GM23338 (cell line): ENCODE measurements around the gene MYLK. TPM values are rescaled to one million over a fixed set of nuclear protein-coding genes. Genes with fewer than 3 reads are reported as not detected.
A peak's percentile ranks its signal among the peaks of the same experiment; 100 is the strongest.

Source experiments
- ATAC-seq: fragments of 200-7000 bp; cut with Tn5 transposase; 3 replicates; pipeline ENCODE4 v1.9.1; 2020
- DNase-seq: peaks from one replicate; pipeline ENCODE4 v3.0.0-alpha.2; 2015; ENCODE audit warnings: low spot score
- H2AFZ ChIP-seq: fragments of 200-600 bp; sonication (generic); 2 replicates; pipeline ENCODE4 v1.8.0; 2016; ENCODE audit warnings: antibody characterized with exemption, mild to moderate bottlenecking, moderate library complexity
- H3F3A ChIP-seq: fragments of 200-600 bp; sonication (generic); replicated peaks from 2 replicates; pipeline ENCODE4 v1.8.0; 2017; ENCODE audit warnings: antibody characterized with exemption, mixed run types, low read depth
- H3K27ac ChIP-seq: fragments of 200-600 bp; sonication (generic); 2 replicates; pipeline ENCODE4 v1.6.1; 2016; ENCODE audit warnings: low read depth
- H3K27me3 ChIP-seq: fragments of 200-600 bp; sonication (generic); 2 replicates; pipeline ENCODE4 v1.8.0; 2016; ENCODE audit warnings: mild to moderate bottlenecking, mixed run types, moderate library complexity; ENCODE audit not compliant: insufficient read depth
- H3K36me3 ChIP-seq: fragments of 200-600 bp; sonication (generic); 2 replicates; pipeline ENCODE4 v1.8.0; 2016; ENCODE audit warnings: mild to moderate bottlenecking; ENCODE audit not compliant: insufficient read depth
- H3K4me1 ChIP-seq: fragments of 200-600 bp; sonication (generic); 2 replicates; pipeline ENCODE4 v1.8.0; 2016; ENCODE audit warnings: mild to moderate bottlenecking, moderate library complexity; ENCODE audit not compliant: insufficient read depth
- H3K4me2 ChIP-seq: fragments of 200-600 bp; sonication (generic); 2 replicates; pipeline ENCODE4 v1.7.1; 2017; ENCODE audit warnings: mixed run types
- H3K4me3 ChIP-seq: fragments of 200-600 bp; sonication (generic); 2 replicates; pipeline ENCODE4 v1.6.1; 2016; ENCODE audit warnings: mixed run types
- H3K79me2 ChIP-seq: fragments of 200-600 bp; sonication (generic); replicated peaks from 2 replicates; pipeline ENCODE4 v1.8.0; 2017; ENCODE audit warnings: mild to moderate bottlenecking; ENCODE audit not compliant: insufficient read depth
- H3K9me2 ChIP-seq: fragments of 200-600 bp; sonication (generic); 2 replicates; pipeline ENCODE4 v1.8.0; 2017; ENCODE audit not compliant: insufficient read depth
- H4K20me1 ChIP-seq: fragments of 200-600 bp; sonication (generic); replicated peaks from 2 replicates; pipeline ENCODE4 v1.8.0; 2017; ENCODE audit warnings: mild to moderate bottlenecking; ENCODE audit not compliant: insufficient read depth
- H3K27ac Mint-ChIP-seq: 2 replicates; pipeline ENCODE4 v1.8.0; 2020; ENCODE audit warnings: inconsistent platforms, mild to moderate bottlenecking, moderate library complexity, mixed read lengths
- H3K27me3 Mint-ChIP-seq: 3 replicates; pipeline ENCODE4 v1.8.0; 2022; ENCODE audit warnings: low read depth, mild to moderate bottlenecking, moderate library complexity, mixed read lengths, inconsistent platforms; ENCODE audit not compliant: insufficient read depth, poor library complexity
- H3K36me3 Mint-ChIP-seq: 3 replicates; pipeline ENCODE4 v1.8.0; 2021; ENCODE audit warnings: low read depth, mild to moderate bottlenecking, inconsistent platforms, moderate library complexity, mixed read lengths
- H3K4me1 Mint-ChIP-seq: 3 replicates; pipeline ENCODE4 v1.8.0; 2020; ENCODE audit warnings: mild to moderate bottlenecking, inconsistent platforms, mixed read lengths
- H3K4me3 Mint-ChIP-seq: 3 replicates; pipeline ENCODE4 v1.8.0; 2021; ENCODE audit warnings: moderate library complexity, mild to moderate bottlenecking, inconsistent platforms, mixed read lengths
- H3K9me3 Mint-ChIP-seq: 3 replicates; pipeline ENCODE4 v1.8.0; 2020; ENCODE audit warnings: moderate library complexity, mild to moderate bottlenecking, inconsistent platforms, mixed read lengths
- EZH2 ChIP-seq: fragments of 200-600 bp; sonication (generic); IDR thresholded peaks from one replicate; pipeline ENCODE4 v1.8.0; 2017; ENCODE audit warnings: antibody characterized with exemption, mild to moderate bottlenecking, low read depth; ENCODE audit not compliant: unreplicated experiment
- EZH2phosphoT487 ChIP-seq: fragments of 200-600 bp; sonication (generic); IDR thresholded peaks from one replicate; pipeline ENCODE4 v1.8.1; 2018; ENCODE audit warnings: antibody characterized with exemption; ENCODE audit not compliant: unreplicated experiment
- JUNB ChIP-seq: IDR thresholded peaks from one replicate; pipeline ENCODE4 v1.6.1; 2016; ENCODE audit warnings: antibody characterized with exemption; ENCODE audit not compliant: unreplicated experiment
- NANOG ChIP-seq: IDR thresholded peaks from 2 replicates; pipeline ENCODE4 v1.6.1; 2016; ENCODE audit warnings: antibody characterized with exemption, borderline replicate concordance
- POLR2AphosphoS5 ChIP-seq: IDR thresholded peaks from 2 replicates; pipeline ENCODE4 v1.6.1; 2016; ENCODE audit warnings: antibody characterized with exemption, low read depth
- STAT1 ChIP-seq: IDR thresholded peaks from one replicate; pipeline ENCODE4 v1.6.1; 2016; ENCODE audit warnings: antibody characterized with exemption; ENCODE audit not compliant: unreplicated experiment
- ZNF331 ChIP-seq: fragments of 250-450 bp; sonication (Bioruptor Pico); IDR thresholded peaks from 2 replicates; pipeline ENCODE4 v1.5.0; 2020; ENCODE audit warnings: low read depth, mild to moderate bottlenecking, moderate library complexity
- polyA plus RNA-seq: library from polyadenylated mRNA; unstranded; fragments of >200 nt; fragmentation: Nextera tagmentation; extraction: Ambion mirVana; gene quantifications from 2 replicates; pipeline ENCODE4 v1.2.1, GENCODE V29; 2016
- total RNA-seq: library from RNA; depleted of rRNA; stranded (reverse); fragments of >200 nt; shearing (Covaris generic); gene quantifications from 2 replicates; pipeline ENCODE4 v1.2.3, GENCODE V29; 2014
- TF ChIP-seq, protein P1 (sequence below), 2 experiments: fragments of 200-600 bp in 1 of 2; sonication (generic) in 1 of 2; conservative IDR thresholded peaks; 2 replicates each; pipeline versions ENCODE4 v1.5.1 to v1.6.1; 2016 to 2017; ENCODE audit warnings: antibody characterized with exemption in 2 of 2, low read depth in 2 of 2, mild to moderate bottlenecking in 2 of 2, moderate library complexity in 1 of 2
- TF ChIP-seq, protein P2 (sequence below): IDR thresholded peaks from 2 replicates; pipeline ENCODE4 v1.6.1; 2016; ENCODE audit warnings: antibody characterized with exemption
- TF ChIP-seq, protein P3 (sequence below): fragments of 250-450 bp; sonication (Bioruptor Pico); IDR thresholded peaks from 2 replicates; pipeline ENCODE4 v1.5.0; 2020; ENCODE audit warnings: mild to moderate bottlenecking, moderate library complexity

The MYLK gene
- total and polyA plus RNA-seq, 2 experiments from 2014 or later = 11.5 to 17.9 TPM

DNA sequence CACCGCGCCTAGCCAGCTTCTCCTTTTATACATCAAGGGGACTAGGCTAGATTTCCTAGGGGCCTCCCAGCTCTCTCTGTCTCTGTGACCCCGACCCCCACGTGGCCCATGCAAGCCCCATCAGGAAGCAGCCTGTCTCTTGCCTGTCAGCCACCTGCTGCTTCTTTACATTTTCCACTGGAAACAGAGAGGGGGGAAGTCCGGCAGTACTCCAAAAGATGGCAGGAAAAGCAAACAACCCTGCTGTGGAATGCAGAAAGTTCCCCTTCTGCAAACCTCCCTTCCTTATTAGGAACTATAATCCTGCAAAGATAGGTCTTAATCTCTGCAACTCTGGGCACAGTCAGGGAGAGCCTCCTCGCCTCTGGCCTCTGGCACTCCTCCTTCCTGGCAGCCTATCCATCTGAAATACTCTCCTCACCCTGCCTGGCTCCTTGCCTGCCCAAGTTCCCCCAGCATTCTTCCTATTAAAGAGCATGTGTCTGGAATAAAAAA, 251.9 kb downstream of the MYLK start:
- H3F3A ChIP-seq = no peaks in the 10 kb centered on the region; the same call in 1 of the 2 replicates
- no peaks in the 10 kb centered on the region for H3K27me3 ChIP-seq
- H3K4me3 Mint-ChIP-seq = peak overlapping the region; percentile 36; the same call in 2 of the 3 replicates
- no peak overlapping the region for H2AFZ ChIP-seq
- H4K20me1 ChIP-seq = no peaks in the 10 kb centered on the region
- peak overlapping the region; percentile 91; the same call in 1 of the 2 replicates for H3K27ac ChIP-seq
- H3K9me2 ChIP-seq = no peaks in the 10 kb centered on the region
- peak overlapping the region; percentile 70 for H3K4me2 ChIP-seq
- H3K79me2 ChIP-seq = no peaks in the 10 kb centered on the region
- no peaks in the 10 kb centered on the region for H3K9me3 Mint-ChIP-seq
- no peaks in the 10 kb centered on the region for H3K36me3 Mint-ChIP-seq
- peaks cover 9% of the 10 kb centered on the region for H3K27me3 Mint-ChIP-seq
- no peak overlapping the region for H3K4me3 ChIP-seq
- peaks cover 35% of the 10 kb centered on the region for H3K4me1 ChIP-seq
- H3K27ac Mint-ChIP-seq = peak overlapping the region; percentile 88
- TF ChIP-seq EZH2phosphoT487 = no peak
- no peak for TF ChIP-seq JUNB
- no peak for TF ChIP-seq STAT1
- no peak for TF ChIP-seq NANOG
- TF ChIP-seq, protein P1, sequence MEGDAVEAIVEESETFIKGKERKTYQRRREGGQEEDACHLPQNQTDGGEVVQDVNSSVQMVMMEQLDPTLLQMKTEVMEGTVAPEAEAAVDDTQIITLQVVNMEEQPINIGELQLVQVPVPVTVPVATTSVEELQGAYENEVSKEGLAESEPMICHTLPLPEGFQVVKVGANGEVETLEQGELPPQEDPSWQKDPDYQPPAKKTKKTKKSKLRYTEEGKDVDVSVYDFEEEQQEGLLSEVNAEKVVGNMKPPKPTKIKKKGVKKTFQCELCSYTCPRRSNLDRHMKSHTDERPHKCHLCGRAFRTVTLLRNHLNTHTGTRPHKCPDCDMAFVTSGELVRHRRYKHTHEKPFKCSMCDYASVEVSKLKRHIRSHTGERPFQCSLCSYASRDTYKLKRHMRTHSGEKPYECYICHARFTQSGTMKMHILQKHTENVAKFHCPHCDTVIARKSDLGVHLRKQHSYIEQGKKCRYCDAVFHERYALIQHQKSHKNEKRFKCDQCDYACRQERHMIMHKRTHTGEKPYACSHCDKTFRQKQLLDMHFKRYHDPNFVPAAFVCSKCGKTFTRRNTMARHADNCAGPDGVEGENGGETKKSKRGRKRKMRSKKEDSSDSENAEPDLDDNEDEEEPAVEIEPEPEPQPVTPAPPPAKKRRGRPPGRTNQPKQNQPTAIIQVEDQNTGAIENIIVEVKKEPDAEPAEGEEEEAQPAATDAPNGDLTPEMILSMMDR (conservative IDR thresholded peaks at IDR 0.05; ENCODE audit: low read depth in 2 of 2) = no peak
- TF ChIP-seq, protein P2, sequence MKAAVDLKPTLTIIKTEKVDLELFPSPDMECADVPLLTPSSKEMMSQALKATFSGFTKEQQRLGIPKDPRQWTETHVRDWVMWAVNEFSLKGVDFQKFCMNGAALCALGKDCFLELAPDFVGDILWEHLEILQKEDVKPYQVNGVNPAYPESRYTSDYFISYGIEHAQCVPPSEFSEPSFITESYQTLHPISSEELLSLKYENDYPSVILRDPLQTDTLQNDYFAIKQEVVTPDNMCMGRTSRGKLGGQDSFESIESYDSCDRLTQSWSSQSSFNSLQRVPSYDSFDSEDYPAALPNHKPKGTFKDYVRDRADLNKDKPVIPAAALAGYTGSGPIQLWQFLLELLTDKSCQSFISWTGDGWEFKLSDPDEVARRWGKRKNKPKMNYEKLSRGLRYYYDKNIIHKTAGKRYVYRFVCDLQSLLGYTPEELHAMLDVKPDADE = no peak
- no peaks in the 10 kb centered on the region for H3K36me3 ChIP-seq
- DNase-seq (peak; percentile 52), ATAC-seq (peak; percentile 16)
- H3K4me1 Mint-ChIP-seq = peaks cover 51% of the 10 kb centered on the region

DNA sequence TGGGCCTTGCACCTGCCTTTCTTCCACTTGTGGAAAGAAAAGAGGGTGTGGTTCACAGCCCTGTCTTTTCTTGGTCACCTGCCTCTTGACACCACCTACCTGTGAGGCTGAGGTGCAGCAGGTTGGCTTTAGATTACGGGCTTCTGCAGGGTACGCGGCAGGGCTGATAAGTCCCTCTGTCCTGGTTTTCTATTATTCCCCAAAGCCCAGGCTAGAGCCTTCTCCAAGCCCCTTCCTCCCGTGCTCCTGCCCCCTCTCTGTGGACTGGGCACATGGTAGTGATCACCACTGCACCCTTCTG, 254.4 kb downstream of the MYLK start:
- no peaks in the 10 kb centered on the region for H3K27me3 ChIP-seq
- H3K36me3 Mint-ChIP-seq = peaks cover 3% of the 10 kb centered on the region; the same call in 2 of the 3 replicates
- no peak overlapping the region for H3K27ac Mint-ChIP-seq
- H3K9me2 ChIP-seq = no peaks in the 10 kb centered on the region
- no peaks in the 10 kb centered on the region for H3K36me3 ChIP-seq
- H3K27ac ChIP-seq = no peak overlapping the region
- DNase-seq (peak; percentile 64), ATAC-seq (peak; percentile 79)
- no peaks in the 10 kb centered on the region; the same call in 2 of the 3 replicates for H3K9me3 Mint-ChIP-seq
- no peaks in the 10 kb centered on the region for H3K79me2 ChIP-seq
- H3K27me3 Mint-ChIP-seq = peaks cover 6% of the 10 kb centered on the region
- H2AFZ ChIP-seq = no peak overlapping the region
- TF ChIP-seq NANOG (no peak), JUNB (no peak), EZH2 (no peak), ZNF331 (CRISPR knock-in tag) (no peak), EZH2phosphoT487 (no peak), POLR2AphosphoS5 (no peak)
- TF ChIP-seq, protein P3, sequence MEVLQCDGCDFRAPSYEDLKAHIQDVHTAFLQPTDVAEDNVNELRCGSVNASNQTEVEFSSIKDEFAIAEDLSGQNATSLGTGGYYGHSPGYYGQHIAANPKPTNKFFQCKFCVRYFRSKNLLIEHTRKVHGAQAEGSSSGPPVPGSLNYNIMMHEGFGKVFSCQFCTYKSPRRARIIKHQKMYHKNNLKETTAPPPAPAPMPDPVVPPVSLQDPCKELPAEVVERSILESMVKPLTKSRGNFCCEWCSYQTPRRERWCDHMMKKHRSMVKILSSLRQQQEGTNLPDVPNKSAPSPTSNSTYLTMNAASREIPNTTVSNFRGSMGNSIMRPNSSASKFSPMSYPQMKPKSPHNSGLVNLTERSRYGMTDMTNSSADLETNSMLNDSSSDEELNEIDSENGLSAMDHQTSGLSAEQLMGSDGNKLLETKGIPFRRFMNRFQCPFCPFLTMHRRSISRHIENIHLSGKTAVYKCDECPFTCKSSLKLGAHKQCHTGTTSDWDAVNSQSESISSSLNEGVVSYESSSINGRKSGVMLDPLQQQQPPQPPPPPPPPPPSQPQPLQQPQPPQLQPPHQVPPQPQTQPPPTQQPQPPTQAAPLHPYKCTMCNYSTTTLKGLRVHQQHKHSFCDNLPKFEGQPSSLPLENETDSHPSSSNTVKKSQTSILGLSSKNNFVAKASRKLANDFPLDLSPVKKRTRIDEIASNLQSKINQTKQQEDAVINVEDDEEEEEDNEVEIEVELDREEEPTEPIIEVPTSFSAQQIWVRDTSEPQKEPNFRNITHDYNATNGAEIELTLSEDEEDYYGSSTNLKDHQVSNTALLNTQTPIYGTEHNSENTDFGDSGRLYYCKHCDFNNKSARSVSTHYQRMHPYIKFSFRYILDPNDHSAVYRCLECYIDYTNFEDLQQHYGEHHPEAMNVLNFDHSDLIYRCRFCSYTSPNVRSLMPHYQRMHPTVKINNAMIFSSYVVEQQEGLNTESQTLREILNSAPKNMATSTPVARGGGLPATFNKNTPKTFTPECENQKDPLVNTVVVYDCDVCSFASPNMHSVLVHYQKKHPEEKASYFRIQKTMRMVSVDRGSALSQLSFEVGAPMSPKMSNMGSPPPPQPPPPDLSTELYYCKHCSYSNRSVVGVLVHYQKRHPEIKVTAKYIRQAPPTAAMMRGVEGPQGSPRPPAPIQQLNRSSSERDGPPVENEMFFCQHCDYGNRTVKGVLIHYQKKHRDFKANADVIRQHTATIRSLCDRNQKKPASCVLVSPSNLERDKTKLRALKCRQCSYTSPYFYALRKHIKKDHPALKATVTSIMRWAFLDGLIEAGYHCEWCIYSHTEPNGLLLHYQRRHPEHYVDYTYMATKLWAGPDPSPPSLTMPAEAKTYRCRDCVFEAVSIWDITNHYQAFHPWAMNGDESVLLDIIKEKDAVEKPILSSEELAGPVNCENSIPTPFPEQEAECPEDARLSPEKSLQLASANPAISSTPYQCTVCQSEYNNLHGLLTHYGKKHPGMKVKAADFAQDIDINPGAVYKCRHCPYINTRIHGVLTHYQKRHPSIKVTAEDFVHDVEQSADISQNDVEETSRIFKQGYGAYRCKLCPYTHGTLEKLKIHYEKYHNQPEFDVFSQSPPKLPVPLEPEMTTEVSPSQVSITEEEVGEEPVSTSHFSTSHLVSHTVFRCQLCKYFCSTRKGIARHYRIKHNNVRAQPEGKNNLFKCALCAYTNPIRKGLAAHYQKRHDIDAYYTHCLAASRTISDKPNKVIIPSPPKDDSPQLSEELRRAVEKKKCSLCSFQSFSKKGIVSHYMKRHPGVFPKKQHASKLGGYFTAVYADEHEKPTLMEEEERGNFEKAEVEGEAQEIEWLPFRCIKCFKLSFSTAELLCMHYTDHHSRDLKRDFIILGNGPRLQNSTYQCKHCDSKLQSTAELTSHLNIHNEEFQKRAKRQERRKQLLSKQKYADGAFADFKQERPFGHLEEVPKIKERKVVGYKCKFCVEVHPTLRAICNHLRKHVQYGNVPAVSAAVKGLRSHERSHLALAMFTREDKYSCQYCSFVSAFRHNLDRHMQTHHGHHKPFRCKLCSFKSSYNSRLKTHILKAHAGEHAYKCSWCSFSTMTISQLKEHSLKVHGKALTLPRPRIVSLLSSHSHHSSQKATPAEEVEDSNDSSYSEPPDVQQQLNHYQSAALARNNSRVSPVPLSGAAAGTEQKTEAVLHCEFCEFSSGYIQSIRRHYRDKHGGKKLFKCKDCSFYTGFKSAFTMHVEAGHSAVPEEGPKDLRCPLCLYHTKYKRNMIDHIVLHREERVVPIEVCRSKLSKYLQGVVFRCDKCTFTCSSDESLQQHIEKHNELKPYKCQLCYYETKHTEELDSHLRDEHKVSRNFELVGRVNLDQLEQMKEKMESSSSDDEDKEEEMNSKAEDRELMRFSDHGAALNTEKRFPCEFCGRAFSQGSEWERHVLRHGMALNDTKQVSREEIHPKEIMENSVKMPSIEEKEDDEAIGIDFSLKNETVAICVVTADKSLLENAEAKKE (CRISPR knock-in tag) = no peak
- TF ChIP-seq, protein P1 (conservative IDR thresholded peaks at IDR 0.05; ENCODE audit: low read depth in 2 of 2) = peak; percentile 27 to 45; a peak in 3 of 4 replicates
- H3K4me1 ChIP-seq = peaks cover 19% of the 10 kb centered on the region
- peaks cover 29% of the 10 kb centered on the region for H3K4me1 Mint-ChIP-seq
- no peak overlapping the region for H3K4me3 ChIP-seq
- no peaks in the 10 kb centered on the region; the same call in 1 of the 2 replicates for H3F3A ChIP-seq
- no peak overlapping the region for H3K4me3 Mint-ChIP-seq
- H4K20me1 ChIP-seq = no peaks in the 10 kb centered on the region
- no peak overlapping the region for H3K4me2 ChIP-seq
